22Rv1 (cell line): ENCODE data around the gene RGS6.

Source experiments
- ZFX ChIP-seq: fragments of 450-650 bp; IDR thresholded peaks from 2 replicates; pipeline ENCODE4 v1.6.1; 2017; ENCODE audit warnings: antibody characterized with exemption, borderline replicate concordance
- TF ChIP-seq, protein P1 (sequence below): fragments of 450-650 bp; IDR thresholded peaks from 2 replicates; pipeline ENCODE4 v1.5.1; 2017; ENCODE audit warnings: mild to moderate bottlenecking

DNA sequence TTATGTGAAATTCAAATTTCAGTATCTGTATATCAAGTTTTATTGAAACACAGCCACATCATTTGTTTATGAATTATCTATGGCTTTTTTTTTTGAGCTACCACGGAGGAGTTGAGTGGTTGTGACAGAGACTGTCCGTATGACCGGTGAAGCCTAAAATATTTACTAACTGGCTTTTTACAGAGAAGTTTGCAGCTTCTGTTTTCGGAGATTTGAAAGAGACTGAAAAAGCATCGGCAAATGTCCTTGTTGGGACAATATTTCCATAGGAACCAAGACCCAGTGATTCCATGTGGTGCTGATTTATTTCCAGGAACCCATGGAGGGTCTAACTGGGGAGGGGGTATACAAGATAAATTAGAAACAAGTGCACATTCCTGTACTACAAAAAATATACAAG, 56.2 kb downstream of the RGS6 start:
- TF ChIP-seq, protein P1, sequence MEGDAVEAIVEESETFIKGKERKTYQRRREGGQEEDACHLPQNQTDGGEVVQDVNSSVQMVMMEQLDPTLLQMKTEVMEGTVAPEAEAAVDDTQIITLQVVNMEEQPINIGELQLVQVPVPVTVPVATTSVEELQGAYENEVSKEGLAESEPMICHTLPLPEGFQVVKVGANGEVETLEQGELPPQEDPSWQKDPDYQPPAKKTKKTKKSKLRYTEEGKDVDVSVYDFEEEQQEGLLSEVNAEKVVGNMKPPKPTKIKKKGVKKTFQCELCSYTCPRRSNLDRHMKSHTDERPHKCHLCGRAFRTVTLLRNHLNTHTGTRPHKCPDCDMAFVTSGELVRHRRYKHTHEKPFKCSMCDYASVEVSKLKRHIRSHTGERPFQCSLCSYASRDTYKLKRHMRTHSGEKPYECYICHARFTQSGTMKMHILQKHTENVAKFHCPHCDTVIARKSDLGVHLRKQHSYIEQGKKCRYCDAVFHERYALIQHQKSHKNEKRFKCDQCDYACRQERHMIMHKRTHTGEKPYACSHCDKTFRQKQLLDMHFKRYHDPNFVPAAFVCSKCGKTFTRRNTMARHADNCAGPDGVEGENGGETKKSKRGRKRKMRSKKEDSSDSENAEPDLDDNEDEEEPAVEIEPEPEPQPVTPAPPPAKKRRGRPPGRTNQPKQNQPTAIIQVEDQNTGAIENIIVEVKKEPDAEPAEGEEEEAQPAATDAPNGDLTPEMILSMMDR: no peak
- no peak for TF ChIP-seq ZFX
